ENCODE measurements around the gene S100A10. TPM values are rescaled to one million over a fixed set of nuclear protein-coding genes. Genes with fewer than 3 reads are reported as not detected.

Gene S100A10
- total RNA-seq, 2 experiments from 2014 or later, result 333 to 424 TPM

Other genes starting within 250 kb of the S100A10 start
- 100 to 1,000 TPM; 111 to 127 TPM for gene MRPL9, start 230.4 kb downstream of the S100A10 start, total RNA-seq
- gene TDRKH, start 203.4 kb downstream of the S100A10 start, total RNA-seq, result 10 to 100 TPM; 16.4 to 17.1 TPM
- under 1 TPM; 0.07 to 0.15 TPM for gene LINGO4, start 188.4 kb downstream of the S100A10 start, total RNA-seq
- gene RORC, start 162.1 kb downstream of the S100A10 start, total RNA-seq, result 1 to 10 TPM in 1 of 2 experiments, under 1 TPM in 1; 0.30 to 1.3 TPM
- gene C2CD4D, start 154.0 kb downstream of the S100A10 start, total RNA-seq, result under 1 TPM; 0.33 to 0.96 TPM
- gene THEM5, start 140.1 kb downstream of the S100A10 start, total RNA-seq, result not detected
- gene THEM4, start 84.3 kb downstream of the S100A10 start, total RNA-seq, result 10 to 100 TPM; 19.1 to 20.9 TPM
- gene S100A11, start 43.1 kb upstream of the S100A10 start, total RNA-seq, result 100 to 1,000 TPM; 300 to 330 TPM
- not detected for gene TCHHL1, start 95.2 kb upstream of the S100A10 start, total RNA-seq
- gene TCHH, start 121.6 kb upstream of the S100A10 start, total RNA-seq, result under 1 TPM; 0.12 to 0.14 TPM
- gene RPTN, start 165.4 kb upstream of the S100A10 start, total RNA-seq, result not detected
- gene HRNR, start 230.3 kb upstream of the S100A10 start, total RNA-seq, result not detected